ENCODE data around the gene CCDC187. TPM values are rescaled to one million over a fixed set of nuclear protein-coding genes. Genes with fewer than 3 reads are reported as not detected.

Gene CCDC187
- total and polyA plus RNA-seq, 2 of the 8 experiments (the other 6 are each of a cell fraction or from before 2014, with no cell fraction given) = 0.02 TPM; not detected in 1

DNA sequence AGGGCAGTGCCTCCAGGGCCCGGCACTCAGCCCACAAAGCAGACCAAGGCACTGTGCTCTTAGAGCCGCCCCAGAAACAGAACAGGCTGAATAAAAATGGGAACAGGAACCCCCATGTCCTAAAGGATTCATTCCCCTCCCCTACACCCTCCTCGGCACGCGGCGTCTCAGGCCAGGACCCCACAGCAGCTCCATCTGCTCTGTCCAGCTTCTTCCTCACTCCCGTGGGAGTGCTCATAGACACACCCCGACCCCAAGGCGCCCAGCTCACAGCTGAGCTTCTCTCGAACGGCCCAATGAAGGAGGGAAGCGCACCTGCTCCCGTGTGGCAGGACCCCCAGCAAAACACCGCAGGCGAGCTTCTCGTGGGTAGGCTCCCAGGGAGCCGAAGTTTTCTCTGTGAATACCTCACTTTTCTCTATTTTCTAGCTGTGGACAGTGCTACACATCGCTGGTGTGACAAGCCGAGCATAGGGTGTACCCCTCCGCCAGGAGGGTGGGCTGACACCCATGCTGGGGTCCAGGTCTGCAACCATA is 42.9 kb downstream of the CCDC187 start:
- H3K4ac ChIP-seq (replicated peaks; ENCODE audit: insufficient read length, low read depth, low read length) = no peak overlapping the region
- H3K4me3 ChIP-seq (ENCODE audit: extremely low read depth in 1 of 4, insufficient read depth in 2 of 4, low read depth in 3 of 4, low read length in 4 of 4) = no peak overlapping the region
- H3K79me2 ChIP-seq (ENCODE audit: control insufficient read depth in 1 of 2, insufficient read depth in 2 of 2, low read length in 2 of 2) = no peaks in the 10 kb centered on the region
- H3K18ac ChIP-seq (ENCODE audit: extremely low read depth, low read length) = no peak overlapping the region
- no peak overlapping the region for H3K27ac ChIP-seq (ENCODE audit: low read depth, low read length)
- no peak for TF ChIP-seq KDM4A (IDR thresholded peaks at IDR 0.05; ENCODE audit: low read depth, low read length, severe bottlenecking)
- no peak for TF ChIP-seq JUND (IDR thresholded peaks at IDR 0.05; ENCODE audit: low read length)
- TF ChIP-seq TCF12 (IDR thresholded peaks at IDR 0.05; ENCODE audit: low read depth, low read length) = no peak
- no peak for TF ChIP-seq CTBP2 (IDR thresholded peaks at IDR 0.05; ENCODE audit: borderline replicate concordance, insufficient read depth, insufficient read length, low read length)
- no peak for TF ChIP-seq KDM1A (IDR thresholded peaks at IDR 0.05; ENCODE audit: borderline replicate concordance, low read length)
- H4K91ac ChIP-seq (replicated peaks; ENCODE audit: insufficient read length, low read length) = no peak overlapping the region
- H3K9ac ChIP-seq (replicated peaks in 1 of 4; ENCODE audit: extremely low read depth in 1 of 4, low read depth in 3 of 4, low read length in 3 of 4) = no peak overlapping the region
- no peaks in the 10 kb centered on the region for H3K9me3 ChIP-seq (ENCODE audit: insufficient read depth in 2 of 2, low read depth in 1 of 2, low read length in 1 of 2)
- H3K36me3 ChIP-seq (ENCODE audit: control insufficient read depth in 2 of 4, insufficient read depth in 4 of 4, low read length in 3 of 4) = no peaks in the 10 kb centered on the region
- no peak overlapping the region for H2BK20ac ChIP-seq (ENCODE audit: low read length)
- no peak overlapping the region for H2AFZ ChIP-seq (ENCODE audit: low read length)
- no peak overlapping the region for H2BK120ac ChIP-seq (replicated peaks; ENCODE audit: low read depth, low read length)
- H3K23ac ChIP-seq (ENCODE audit: insufficient read length) = no peak overlapping the region
- no peak overlapping the region for H2BK5ac ChIP-seq (ENCODE audit: low read depth, low read length)
- H3K56ac ChIP-seq (replicated peaks; ENCODE audit: insufficient read length, low read depth, low read length) = no peak overlapping the region
- H3K14ac ChIP-seq (ENCODE audit: insufficient read length) = no peak overlapping the region
- H3K4me1 ChIP-seq (replicated peaks in 1 of 4; ENCODE audit: control insufficient read depth in 3 of 4, insufficient read depth in 4 of 4, low read length in 3 of 4) = peaks cover 0 to 5% (median 2%) of the 10 kb centered on the region in 4 experiments; a peak in 4 of 7 replicates
- no peak overlapping the region for H4K5ac ChIP-seq (ENCODE audit: insufficient read length, low read depth, low read length)
- H2AK5ac ChIP-seq (ENCODE audit: low read depth, low read length) = no peak overlapping the region
- CTCF ChIA-PET (ENCODE audit: partially characterized antibody) = interaction anchor here (0.7 to 2.1 kb wide), 8 partner anchors 11 to 630 kb away, joined by 3 to 8 read pairs (median 4); no protein-coding TSS in a partner anchor
- H2BK12ac ChIP-seq (ENCODE audit: low read depth, low read length) = no peak overlapping the region
- no peaks in the 10 kb centered on the region for H4K20me1 ChIP-seq (replicated peaks in 1 of 2; ENCODE audit: control insufficient read depth in 1 of 2, insufficient read depth in 2 of 2, low read length in 2 of 2)
- H3K23me2 ChIP-seq (ENCODE audit: low read depth, low read length) = no peaks in the 10 kb centered on the region
- no peaks in the 10 kb centered on the region for H3K79me1 ChIP-seq (ENCODE audit: low read depth, low read length)
- no peak for DNase-seq (ENCODE audit: low read depth in 1 of 2, low spot score in 2 of 2)
- H2BK15ac ChIP-seq (ENCODE audit: low read length) = no peak overlapping the region
- no peak for FAIRE-seq
- no peak overlapping the region for H3K4me2 ChIP-seq (ENCODE audit: insufficient read depth in 1 of 2, low read depth in 2 of 2, low read length in 2 of 2)
- no peak overlapping the region for H4K8ac ChIP-seq (ENCODE audit: extremely low read depth, insufficient read depth, low read length)
- POLR2A ChIA-PET (ENCODE audit: partially characterized antibody) = interaction anchor here (1.4 kb wide), 1 partner anchor 16 kb away, joined by 5 read pairs; no protein-coding TSS in a partner anchor
- no peaks in the 10 kb centered on the region for H3K27me3 ChIP-seq (replicated peaks in 1 of 4; ENCODE audit: control insufficient read depth in 3 of 4, extremely low read depth in 1 of 4, insufficient read depth in 3 of 4, low read length in 3 of 4)
- 89% methylated on average over 20 of the region's 20 CpGs; no CpG with 5 or more reads in 1 of the 2 experiments for WGBS, 2 experiments (ENCODE audit: extremely low coverage in 1 of 2, insufficient coverage in 1 of 2, insufficient read length in 1 of 2, insufficient replicate concordance in 2 of 2, low coverage in 1 of 2, low lambda C conversion rate in 2 of 2, missing lambda C conversion rate in 1 of 2)
